Activated T-helper 1 cell treated with anti-CD3 and anti-CD28 coated beads, Interleukin-12 subunit alpha, Interleukin-12 subunit beta, Interleukin-2, Interleukin-4 antibody, amounts not matched to agents 30 ng/mL and 10 ng/mL and 1 ng/mL, durations not matched to agents 14 hours and 24 hours and 36 hours (primary cell): ENCODE results near the gene MFSD11. TPM values are rescaled to one million over a fixed set of nuclear protein-coding genes. Genes with fewer than 3 reads are reported as not detected.
"Not testable (repeated sequence)": the region's sequence is repeated elsewhere in the genome, so short reads cannot be mapped to it uniquely, and the experiment has no call there.

Experiments
- DNase-seq: peaks from one replicate; pipeline ENCODE4 v3.0.0; 2021; ENCODE audit warnings: low spot score
- H3K27ac Mint-ChIP-seq: one replicate; pipeline ENCODE4 v1.8.0; 2021; ENCODE audit warnings: mild to moderate bottlenecking, mixed read lengths
- H3K27me3 Mint-ChIP-seq: one replicate; pipeline ENCODE4 v1.8.0; 2022; ENCODE audit warnings: mild to moderate bottlenecking, moderate library complexity, mixed read lengths; ENCODE audit not compliant: insufficient read depth
- H3K36me3 Mint-ChIP-seq: one replicate; pipeline ENCODE4 v1.8.0; 2021; ENCODE audit warnings: low read depth, mixed read lengths
- H3K4me1 Mint-ChIP-seq: one replicate; pipeline ENCODE4 v1.8.0; 2021; ENCODE audit warnings: low read depth, mixed read lengths
- H3K4me3 Mint-ChIP-seq: one replicate; pipeline ENCODE4 v1.8.0; 2021; ENCODE audit warnings: mild to moderate bottlenecking, moderate library complexity, mixed read lengths
- H3K9me3 Mint-ChIP-seq: one replicate; pipeline ENCODE4 v1.8.0; 2021; ENCODE audit warnings: mixed read lengths
- intact Hi-C: fragments of 100-400 bp; cut with micrococcal nuclease; formaldehyde crosslinking; loops from one replicate; pipeline ENCODE4 v1.15.1; 2024
- total RNA-seq: library from RNA; stranded (reverse); gene quantifications from 2 replicates; pipeline ENCODE4 v1.2.3, GENCODE V29; 2022

MFSD11 gene
- total RNA-seq, 1 donor from 2014 or later = 17.1 TPM

GRCh38 chr17:76751416-76751993 is 13.6 kb downstream of the MFSD11 start:
- no peak overlapping the region for H3K4me3 Mint-ChIP-seq
- intact Hi-C loops = no loop called here

GRCh38 chr17:76752006-76752405 is 14.1 kb downstream of the MFSD11 start:
- no peaks in the 10 kb centered on the region for H3K27me3 Mint-ChIP-seq
- H3K4me3 Mint-ChIP-seq = peak overlapping the region; percentile 74
- peak overlapping the region; percentile 86 for H3K27ac Mint-ChIP-seq
- DNase-seq = no peak
- peaks cover 21% of the 10 kb centered on the region for H3K36me3 Mint-ChIP-seq
- intact Hi-C loops = no loop called here
- H3K9me3 Mint-ChIP-seq = no peaks in the 10 kb centered on the region
- H3K4me1 Mint-ChIP-seq = peaks cover 26% of the 10 kb centered on the region

More at GRCh38 chr17:76751416-76751993, 13.6 kb downstream of the MFSD11 start:
- DNase-seq = no peak
- Mint-ChIP-seq H3K4me1 (peaks cover 28% of the 10 kb centered on the region), H3K27ac (peak overlapping the region; percentile 44), H3K36me3 (peaks cover 20% of the 10 kb centered on the region), H3K27me3 (no peaks in the 10 kb centered on the region), H3K9me3 (no peaks in the 10 kb centered on the region)

- Mint-ChIP-seq H3K27ac (peak overlapping the region; percentile 90), H3K27me3 (no peaks in the 10 kb centered on the region), H3K4me3 (peak overlapping the region; percentile 84), H3K36me3 (peaks cover 26% of the 10 kb centered on the region), H3K9me3 (no peaks in the 10 kb centered on the region), H3K4me1 (peaks cover 26% of the 10 kb centered on the region)
- DNase-seq = no peak
- intact Hi-C loops = loop anchor here (1.0 kb wide), 1 partner anchor 16 kb away; the partner anchor contains the start of gene SRSF2
Measured at GRCh38 chr17:76753061-76753961, 15.4 kb downstream of the MFSD11 start.

- Mint-ChIP-seq H3K9me3 (no peaks in the 10 kb centered on the region), H3K27me3 (no peaks in the 10 kb centered on the region), H3K4me3 (no peak overlapping the region), H3K36me3 (peaks cover 17% of the 10 kb centered on the region), H3K27ac (no peak overlapping the region), H3K4me1 (peaks cover 26% of the 10 kb centered on the region)
- DNase-seq = no peak
- intact Hi-C loops = no loop called here
Measured at GRCh38 chr17:76755285-76755684, 17.4 kb downstream of the MFSD11 start.

DNA sequence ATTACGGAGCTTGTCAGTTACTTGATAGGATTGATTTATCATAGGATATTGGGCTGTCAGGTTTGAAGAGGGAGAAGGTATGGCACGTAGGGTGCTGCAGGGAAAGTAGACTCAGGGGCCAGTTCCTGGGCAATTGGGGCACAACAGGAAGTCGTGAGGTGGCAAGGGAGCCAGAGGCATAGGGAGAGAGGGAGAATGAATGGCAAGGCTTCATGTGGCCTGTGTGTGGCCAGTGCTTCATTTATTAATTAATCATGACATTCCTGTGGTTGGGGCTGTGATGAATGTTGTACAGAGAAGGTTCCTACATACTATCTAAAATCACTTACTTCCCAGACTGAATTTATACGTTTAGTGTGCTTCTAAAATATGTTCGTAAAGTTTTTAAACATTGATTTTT is 19.3 kb downstream of the MFSD11 start:
- no peak overlapping the region for H3K4me3 Mint-ChIP-seq
- H3K27me3 Mint-ChIP-seq = no peaks in the 10 kb centered on the region
- H3K36me3 Mint-ChIP-seq = peaks cover 14% of the 10 kb centered on the region
- H3K9me3 Mint-ChIP-seq = no peaks in the 10 kb centered on the region
- no peak for DNase-seq
- H3K27ac Mint-ChIP-seq = no peak overlapping the region
- H3K4me1 Mint-ChIP-seq = peaks cover 21% of the 10 kb centered on the region
- intact Hi-C loops = no loop called here

DNA sequence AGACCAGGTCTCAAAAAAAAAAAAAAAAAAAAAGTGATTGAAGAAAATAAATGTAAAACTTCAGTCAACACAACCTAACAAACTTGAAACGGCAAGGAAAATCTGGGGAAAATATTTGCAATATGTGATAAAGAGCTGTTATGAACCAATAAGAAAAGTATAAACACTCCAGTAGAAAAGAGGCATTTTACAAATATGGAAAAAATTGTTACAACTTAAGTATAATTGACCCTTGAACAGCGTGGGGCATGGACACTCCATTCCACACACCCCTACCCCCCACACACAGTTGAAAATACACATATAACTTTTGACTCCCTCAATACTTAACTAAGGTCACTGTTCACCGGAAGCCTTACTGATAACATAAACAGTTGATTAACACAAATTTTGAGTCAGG is 20.7 kb downstream of the MFSD11 start:
- H3K27ac Mint-ChIP-seq = no peak overlapping the region
- H3K4me1 Mint-ChIP-seq = peaks cover 8% of the 10 kb centered on the region
- H3K27me3 Mint-ChIP-seq = no peaks in the 10 kb centered on the region
- no peak overlapping the region for H3K4me3 Mint-ChIP-seq
- no peaks in the 10 kb centered on the region for H3K9me3 Mint-ChIP-seq
- H3K36me3 Mint-ChIP-seq = peaks cover 10% of the 10 kb centered on the region
- DNase-seq = no peak
- intact Hi-C loops = no loop called here

DNA sequence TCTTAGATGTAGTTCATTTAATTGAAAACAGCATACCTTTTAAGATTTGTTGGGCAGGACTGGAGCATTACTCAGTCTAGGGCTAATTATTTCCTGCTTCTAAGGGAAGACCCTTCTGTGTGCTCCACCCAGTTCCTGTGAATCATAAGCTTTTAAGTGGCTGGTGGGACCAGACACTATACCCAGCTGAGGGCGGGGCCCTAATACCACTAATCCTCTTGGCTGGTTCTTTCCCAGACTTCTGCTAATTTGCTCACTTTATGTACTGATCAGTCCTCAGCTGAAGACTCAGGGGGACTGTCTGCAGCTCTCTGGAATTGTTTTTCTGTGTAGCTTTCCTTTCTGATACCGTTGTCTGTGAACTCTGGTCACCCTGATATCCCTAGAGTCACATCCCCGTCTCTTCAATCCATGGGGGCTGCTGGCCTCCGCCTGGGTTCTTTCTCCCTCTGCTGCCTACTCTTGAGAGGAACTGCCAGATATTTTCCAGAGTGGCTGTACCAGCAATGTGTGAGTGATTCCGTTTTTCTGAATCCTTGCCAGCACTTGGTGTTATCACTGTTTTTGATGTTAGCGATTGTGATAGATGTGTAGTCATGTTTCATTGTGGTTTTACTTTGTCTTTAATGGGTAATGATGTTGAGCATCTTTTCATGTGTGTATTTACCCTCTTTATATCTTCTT is 35.1 kb downstream of the MFSD11 start:
- H3K4me1 Mint-ChIP-seq = peaks cover 18% of the 10 kb centered on the region
- H3K27ac Mint-ChIP-seq = peak overlapping the region; percentile 35
- intact Hi-C loops = no loop called here
- no peaks in the 10 kb centered on the region for H3K27me3 Mint-ChIP-seq
- peak overlapping the region; percentile 48 for H3K4me3 Mint-ChIP-seq
- H3K36me3 Mint-ChIP-seq = peaks cover 44% of the 10 kb centered on the region
- H3K9me3 Mint-ChIP-seq = no peaks in the 10 kb centered on the region
- DNase-seq = no peak

DNA sequence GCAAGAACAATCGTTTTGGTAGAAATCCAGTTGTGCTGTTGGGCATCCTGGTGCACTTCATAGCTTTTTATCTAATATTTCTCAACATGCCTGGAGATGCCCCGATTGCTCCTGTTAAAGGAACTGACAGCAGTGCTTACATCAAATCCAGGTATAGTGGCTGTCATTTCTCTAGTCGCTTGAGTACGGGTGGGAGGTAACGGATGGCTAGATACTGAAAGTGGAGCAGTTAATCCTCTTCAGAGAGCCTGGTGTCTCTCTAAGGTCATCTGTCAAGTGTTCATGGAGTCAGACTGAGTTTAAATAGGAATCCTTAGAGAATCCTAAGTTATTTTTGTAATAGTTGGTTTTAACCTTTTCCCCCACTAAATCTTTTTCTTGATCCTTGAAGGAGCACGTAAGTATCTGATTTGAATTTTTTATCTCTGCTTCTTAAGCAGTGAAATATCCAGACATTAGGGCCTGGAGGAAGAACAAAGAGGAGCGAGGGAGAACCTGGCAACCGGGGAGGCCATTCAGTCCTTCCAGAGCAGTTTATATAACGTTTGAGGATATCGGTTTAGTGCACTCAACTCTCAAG is 37.2 kb downstream of the MFSD11 start:
- DNase-seq = no peak
- Mint-ChIP-seq H3K36me3 (peaks cover 43% of the 10 kb centered on the region), H3K4me3 (no peak overlapping the region), H3K9me3 (no peaks in the 10 kb centered on the region), H3K27ac (no peak overlapping the region), H3K4me1 (peaks cover 18% of the 10 kb centered on the region), H3K27me3 (no peaks in the 10 kb centered on the region)
- intact Hi-C loops = no loop called here

GRCh38 chr17:76781056-76781982 is 43.4 kb downstream of the MFSD11 start:
- Mint-ChIP-seq H3K9me3 (no peaks in the 10 kb centered on the region), H3K27ac (no peak overlapping the region), H3K36me3 (peaks cover 10% of the 10 kb centered on the region), H3K4me3 (no peak overlapping the region), H3K27me3 (no peaks in the 10 kb centered on the region), H3K4me1 (no peaks in the 10 kb centered on the region)
- intact Hi-C loops = no loop called here
- no peak for DNase-seq

- intact Hi-C loops = no loop called here
- peaks cover 6% of the 10 kb centered on the region for H3K4me1 Mint-ChIP-seq
- no peaks in the 10 kb centered on the region for H3K9me3 Mint-ChIP-seq
- no peaks in the 10 kb centered on the region for H3K27me3 Mint-ChIP-seq
- peaks cover 9% of the 10 kb centered on the region for H3K36me3 Mint-ChIP-seq
- no peak overlapping the region for H3K4me3 Mint-ChIP-seq
- DNase-seq = no peak
- no peak overlapping the region for H3K27ac Mint-ChIP-seq
Measured at GRCh38 chr17:76783146-76783545, 45.2 kb downstream of the MFSD11 start.

GRCh38 chr17:76784926-76785325 is 47.0 kb downstream of the MFSD11 start:
- peaks cover 6% of the 10 kb centered on the region for H3K4me1 Mint-ChIP-seq
- no peaks in the 10 kb centered on the region for H3K9me3 Mint-ChIP-seq
- peaks cover 4% of the 10 kb centered on the region for H3K36me3 Mint-ChIP-seq
- intact Hi-C loops = no loop called here
- no peak overlapping the region for H3K27ac Mint-ChIP-seq
- no peaks in the 10 kb centered on the region for H3K27me3 Mint-ChIP-seq
- no peak for DNase-seq
- H3K4me3 Mint-ChIP-seq = no peak overlapping the region

DNA sequence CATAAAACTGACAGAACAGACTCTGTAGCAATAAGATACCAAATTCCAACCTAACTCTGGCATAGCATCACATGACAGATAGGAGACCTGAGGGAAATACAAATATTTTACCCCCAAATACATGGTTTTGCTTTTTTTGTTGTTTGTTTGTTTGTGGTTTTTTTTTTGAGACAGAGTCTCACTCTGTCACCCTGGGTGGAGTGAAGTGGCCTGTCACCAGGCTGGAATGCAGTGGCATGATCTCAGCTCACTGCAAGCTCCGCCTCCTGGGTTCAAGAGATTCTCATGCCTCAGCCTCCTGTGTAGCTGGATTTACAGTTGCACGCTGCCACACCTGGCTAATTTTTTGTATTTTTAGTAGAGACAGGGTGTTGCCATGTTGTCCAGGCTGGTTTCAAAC is 49.9 kb downstream of the MFSD11 start:
- H3K27ac Mint-ChIP-seq, intact Hi-C loops, H3K4me3 Mint-ChIP-seq, H3K9me3 Mint-ChIP-seq, H3K27me3 Mint-ChIP-seq, H3K36me3 Mint-ChIP-seq: not testable (repeated sequence)
- peak; percentile 13 for DNase-seq
- peaks cover 19% of the 10 kb centered on the region for H3K4me1 Mint-ChIP-seq
